Mucosa of descending colon (tissue), 3 donors: ENCODE data around the gene ATL2. TPM values are rescaled to one million over a fixed set of nuclear protein-coding genes. Genes with fewer than 3 reads are reported as not detected.
"Not testable (repeated sequence)": the region's sequence is repeated elsewhere in the genome, so short reads cannot be mapped to it uniquely, and the experiment has no call there.

Source experiments
- ATAC-seq: fragments of 200-7000 bp; cut with Tn5 transposase; one replicate; pipeline ENCODE4 v1.9.1; 2020; ENCODE audit warnings: mild to moderate bottlenecking, moderate library complexity
- DNase-seq, 3 donors: peaks; one replicate each; pipeline ENCODE4 v3.0.0-alpha.2; 2020
- H3K36me3 ChIP-seq: fragments of 200-600 bp; one replicate; pipeline ENCODE4 v1.8.0; 2021; ENCODE audit warnings: low read depth, mild to moderate bottlenecking
- H3K4me1 ChIP-seq: fragments of 200-600 bp; one replicate; pipeline ENCODE4 v1.8.0; 2021; ENCODE audit warnings: low read depth, mild to moderate bottlenecking
- H3K4me3 ChIP-seq: fragments of 200-600 bp; one replicate; pipeline ENCODE4 v1.8.0; 2021; ENCODE audit warnings: mild to moderate bottlenecking
- H3K9me3 ChIP-seq: fragments of 200-600 bp; one replicate; pipeline ENCODE4 v1.8.0; 2021; ENCODE audit warnings: mild to moderate bottlenecking
- CTCF ChIP-seq: fragments of 200-600 bp; IDR thresholded peaks from one replicate; pipeline ENCODE4 v1.8.0; 2022; ENCODE audit warnings: antibody characterized with exemption, mild to moderate bottlenecking
- intact Hi-C, 2 donors: fragments of 100-400 bp; cut with DNase I in 1 of 2; cut with micrococcal nuclease in 1 of 2; formaldehyde crosslinking; loops; one replicate each; pipeline versions ENCODE4 v1.11.0 to v1.11.1; 2022; cut with DNase I, micrococcal nuclease
- total RNA-seq, 3 donors: library from RNA; stranded (reverse); fragmentation: NEBNext Ultra II Directional in 2 of 3; extraction: Animal tissue kit (Norgen Biotek cat#: 25700) in 2 of 3; gene quantifications; one replicate each; pipeline versions ENCODE4 v1.2.1 to v1.2.4, GENCODE V29; 2021 to 2023
- donor health status: DM: no; HTN: no; CAD: no; lungs with moderate emphysema.
- donor health status: DM: no; HTN: no; CAD: no.
- donor health status: DM: no; HTN: yes; CAD: no.

ATL2 gene
- total RNA-seq, 3 donors from 2014 or later = 49.3 to 166 (median 53.5) TPM

GRCh38 chr2:38260469-38260868 is 116.6 kb downstream of the ATL2 start:
- H3K4me3 ChIP-seq = no peak overlapping the region
- H3K9me3 ChIP-seq = no peaks in the 10 kb centered on the region
- ATAC-seq (no peak), DNase-seq (no peak)
- no peaks in the 10 kb centered on the region for H3K4me1 ChIP-seq
- TF ChIP-seq CTCF = no peak
- no peaks in the 10 kb centered on the region for H3K36me3 ChIP-seq
- intact Hi-C loops = no loop called here

GRCh38 chr2:38259311-38259710 is 117.8 kb downstream of the ATL2 start:
- H3K36me3 ChIP-seq = no peaks in the 10 kb centered on the region
- H3K9me3 ChIP-seq = no peaks in the 10 kb centered on the region
- ATAC-seq (no peak), DNase-seq (no peak)
- TF ChIP-seq CTCF = no peak
- H3K4me3 ChIP-seq = no peak overlapping the region
- no peaks in the 10 kb centered on the region for H3K4me1 ChIP-seq
- intact Hi-C loops = no loop called here

- H3K4me1 ChIP-seq, DNase-seq, intact Hi-C loops, H3K9me3 ChIP-seq, H3K36me3 ChIP-seq, H3K4me3 ChIP-seq, ATAC-seq: not testable (repeated sequence)
Observed at GRCh38 chr2:38257680-38258079, 119.4 kb downstream of the ATL2 start.

- Histone ChIP-seq H3K9me3 (no peaks in the 10 kb centered on the region), H3K4me3 (no peak overlapping the region), H3K36me3 (no peaks in the 10 kb centered on the region), H3K4me1 (no peaks in the 10 kb centered on the region)
- no peak for ATAC-seq
- intact Hi-C loops = no loop called here
- DNase-seq = no peak
- no peak for TF ChIP-seq CTCF
Observed at GRCh38 chr2:38256610-38257009, 120.5 kb downstream of the ATL2 start.

GRCh38 chr2:38255211-38255610 is 121.9 kb downstream of the ATL2 start:
- no peak for TF ChIP-seq CTCF
- no peak for DNase-seq

GRCh38 chr2:38254796-38255195 is 122.3 kb downstream of the ATL2 start:
- Histone ChIP-seq H3K4me1 (no peaks in the 10 kb centered on the region), H3K36me3 (no peaks in the 10 kb centered on the region), H3K9me3 (no peaks in the 10 kb centered on the region), H3K4me3 (no peak overlapping the region)
- TF ChIP-seq CTCF = no peak
- ATAC-seq (no peak), DNase-seq (no peak)
- intact Hi-C loops = no loop called here

More at GRCh38 chr2:38255211-38255610, 121.9 kb downstream of the ATL2 start:
- H3K36me3 ChIP-seq = no peaks in the 10 kb centered on the region
- H3K4me3 ChIP-seq = no peak overlapping the region
- H3K9me3 ChIP-seq = no peaks in the 10 kb centered on the region
- no peaks in the 10 kb centered on the region for H3K4me1 ChIP-seq
- ATAC-seq = no peak
- intact Hi-C loops = no loop called here
